HepG2 (cell line): ENCODE results near the gene MYOM1. TPM values are rescaled to one million over a fixed set of nuclear protein-coding genes. Genes with fewer than 3 reads are reported as not detected.

Experiments used
- ATRX ChIP-seq: sonication (generic); formaldehyde crosslinking; IDR thresholded peaks from 2 replicates; pipeline ENCODE4 v1.4.0; 2020; ENCODE audit warnings: missing genetic modification reagents, borderline replicate concordance
- FOXK1 ChIP-seq: sonication (generic); formaldehyde crosslinking; IDR thresholded peaks from 2 replicates; pipeline ENCODE4 v1.4.0; 2020; ENCODE audit warnings: low read depth, missing genetic modification reagents, borderline replicate concordance
- HOXA9 ChIP-seq: sonication (generic); formaldehyde crosslinking; IDR thresholded peaks from 2 replicates; pipeline ENCODE4 v1.8.1; 2022; ENCODE audit warnings: missing genetic modification reagents, mild to moderate bottlenecking, moderate library complexity, borderline replicate concordance
- MED13 ChIP-seq: sonication (generic); formaldehyde crosslinking; IDR thresholded peaks from 2 replicates; pipeline ENCODE4 v1.5.0; 2020; ENCODE audit warnings: missing genetic modification reagents
- MEIS1 ChIP-seq: sonication (generic); formaldehyde crosslinking; IDR thresholded peaks from 2 replicates; pipeline ENCODE4 v1.9.0; 2021; ENCODE audit warnings: mild to moderate bottlenecking, missing genetic modification reagents, moderate library complexity, borderline replicate concordance
- RAD21 ChIP-seq: fragments of 450-650 bp; formaldehyde crosslinking; IDR thresholded peaks from 2 replicates; pipeline ENCODE4 v1.5.0; 2020; ENCODE audit warnings: mild to moderate bottlenecking
- ZFP37 ChIP-seq: sonication (generic); formaldehyde crosslinking; IDR thresholded peaks from 2 replicates; pipeline ENCODE4 v1.4.0; 2020; ENCODE audit warnings: missing genetic modification reagents, borderline replicate concordance
- ZNF256 ChIP-seq: sonication (generic); formaldehyde crosslinking; conservative IDR thresholded peaks from 2 replicates; pipeline ENCODE4 v1.4.0; 2020; ENCODE audit warnings: missing genetic modification reagents
- ZNF83 ChIP-seq: sonication (generic); formaldehyde crosslinking; IDR thresholded peaks from 2 replicates; pipeline ENCODE4 v1.4.0; 2020; ENCODE audit warnings: missing genetic modification reagents, mild to moderate bottlenecking, borderline replicate concordance
- ZNF850 ChIP-seq: sonication (generic); formaldehyde crosslinking; conservative IDR thresholded peaks from 2 replicates; pipeline ENCODE4 v1.9.0; 2021; ENCODE audit warnings: mild to moderate bottlenecking, missing genetic modification reagents
- ZNF891 ChIP-seq: sonication (generic); formaldehyde crosslinking; IDR thresholded peaks from 2 replicates; pipeline ENCODE4 v1.5.0; 2020; ENCODE audit warnings: mild to moderate bottlenecking, missing genetic modification reagents
- polyA plus RNA-seq, 8 experiments: library from polyadenylated mRNA; depleted of rRNA in 3 of 8; stranded (reverse) in 7 of 8; unstranded in 1 of 8; fragments of >200 nt; fragmentation: Illumina TruSeq in 4 of 8; extraction: Trizol in 4 of 8; gene quantifications; 2 replicates each; pipeline versions ENCODE4 v1.2.1 to v1.2.3, GENCODE V29; 2011 to 2016; ENCODE audit warnings: low read depth in 4 of 8, missing spikeins in 1 of 8, mixed read lengths in 1 of 8; ENCODE audit not compliant: insufficient read depth in 1 of 8
- total RNA-seq, 5 experiments: library from RNA; depleted of rRNA; stranded (reverse); fragments of >200 nt; fragmentation: Illumina TruSeq; extraction: Trizol; gene quantifications; 2 replicates each; pipeline ENCODE4 v1.2.3, GENCODE V29; 2016; ENCODE audit warnings: low read depth in 1 of 5
- TF ChIP-seq, protein P1 (sequence below): IDR thresholded peaks from 2 replicates; pipeline ENCODE4 v1.6.1; 2016; ENCODE audit warnings: missing genetic modification reagents, missing compliant biosample characterization
- TF ChIP-seq, protein P2 (sequence below): IDR thresholded peaks from 2 replicates; pipeline ENCODE4 v1.6.1; 2012; ENCODE audit warnings: inconsistent platforms
- TF ChIP-seq, protein P3 (sequence below): sonication (generic); formaldehyde crosslinking; IDR thresholded peaks from 2 replicates; pipeline ENCODE4 v1.9.0; 2022; ENCODE audit warnings: missing genetic modification reagents, mild to moderate bottlenecking, borderline replicate concordance
- TF ChIP-seq, protein P4 (sequence below): IDR thresholded peaks from 2 replicates; pipeline ENCODE4 v1.6.1; 2012; ENCODE audit warnings: low read length, improper control_type of control experiment
- TF ChIP-seq, protein P5 (sequence below): sonication (generic); formaldehyde crosslinking; IDR thresholded peaks from 2 replicates; pipeline ENCODE4 v1.4.0; 2020; ENCODE audit warnings: mild to moderate bottlenecking, missing genetic modification reagents

The MYOM1 gene
- total and polyA plus RNA-seq, 2 of the 13 experiments (the other 11 are each of a cell fraction or from before 2014, with no cell fraction given), result 0.46 to 0.98 TPM

DNA sequence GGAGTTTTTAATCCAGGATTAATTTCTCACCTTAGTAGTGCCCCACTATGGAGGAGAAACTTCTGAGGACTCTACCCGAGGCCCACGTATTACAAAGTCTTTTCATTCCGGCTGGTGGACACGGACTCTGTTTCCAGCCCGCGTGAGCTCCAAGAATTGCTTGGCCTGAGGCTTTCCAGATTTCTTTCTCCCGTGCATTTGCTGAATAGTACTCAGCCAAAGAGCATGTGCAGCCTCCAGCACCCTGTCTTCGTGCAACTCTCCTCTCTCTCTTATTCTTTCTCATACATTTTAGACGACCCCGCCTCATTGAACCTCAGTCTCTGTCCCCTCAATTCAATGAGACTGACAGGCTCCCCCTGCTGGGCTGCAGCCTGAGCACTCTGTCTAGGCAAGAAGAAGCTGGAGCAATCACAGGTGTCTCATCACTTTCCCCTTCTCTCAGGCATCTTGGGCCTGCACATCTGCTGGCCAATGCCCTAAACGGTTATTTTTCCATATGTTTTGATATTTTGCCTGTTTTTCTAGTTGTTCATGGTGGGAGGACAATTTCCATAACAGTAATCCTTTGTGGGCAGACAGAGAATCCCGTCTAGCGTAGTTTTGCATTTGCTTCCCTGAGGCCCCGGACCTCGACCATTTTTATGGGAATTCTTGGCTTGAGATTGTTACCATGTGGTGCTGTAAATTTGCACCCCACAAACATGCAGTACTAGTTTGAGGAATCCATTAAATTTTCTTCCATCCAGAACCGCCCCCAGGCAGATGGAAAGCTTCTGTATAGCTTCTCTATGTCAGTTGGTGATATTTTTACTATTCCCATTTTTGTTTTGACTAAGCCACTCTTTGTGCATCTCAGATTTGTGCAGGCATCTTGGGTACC is 156.7 kb downstream of the MYOM1 start (continued):
- 0 out of 2 replicates have a peak, but pooled peaks have one; percentile 49 for TF ChIP-seq MED13
- peak; percentile 59; the same call in 1 of the 2 replicates for TF ChIP-seq ZNF256 (CRISPR knock-in tag)
- TF ChIP-seq, protein P1, sequence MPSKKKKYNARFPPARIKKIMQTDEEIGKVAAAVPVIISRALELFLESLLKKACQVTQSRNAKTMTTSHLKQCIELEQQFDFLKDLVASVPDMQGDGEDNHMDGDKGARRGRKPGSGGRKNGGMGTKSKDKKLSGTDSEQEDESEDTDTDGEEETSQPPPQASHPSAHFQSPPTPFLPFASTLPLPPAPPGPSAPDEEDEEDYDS (CRISPR knock-in tag), result peak; percentile 34; the same call in 1 of the 2 replicates
- TF ChIP-seq FOXK1 (CRISPR knock-in tag), result no peak
- peak; percentile 64; the same call in 1 of the 2 replicates for TF ChIP-seq ZFP37 (CRISPR knock-in tag)
- TF ChIP-seq, protein P2, sequence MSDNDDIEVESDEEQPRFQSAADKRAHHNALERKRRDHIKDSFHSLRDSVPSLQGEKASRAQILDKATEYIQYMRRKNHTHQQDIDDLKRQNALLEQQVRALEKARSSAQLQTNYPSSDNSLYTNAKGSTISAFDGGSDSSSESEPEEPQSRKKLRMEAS, result peak; percentile 50; the same call in 1 of the 2 replicates
- TF ChIP-seq, protein P3, sequence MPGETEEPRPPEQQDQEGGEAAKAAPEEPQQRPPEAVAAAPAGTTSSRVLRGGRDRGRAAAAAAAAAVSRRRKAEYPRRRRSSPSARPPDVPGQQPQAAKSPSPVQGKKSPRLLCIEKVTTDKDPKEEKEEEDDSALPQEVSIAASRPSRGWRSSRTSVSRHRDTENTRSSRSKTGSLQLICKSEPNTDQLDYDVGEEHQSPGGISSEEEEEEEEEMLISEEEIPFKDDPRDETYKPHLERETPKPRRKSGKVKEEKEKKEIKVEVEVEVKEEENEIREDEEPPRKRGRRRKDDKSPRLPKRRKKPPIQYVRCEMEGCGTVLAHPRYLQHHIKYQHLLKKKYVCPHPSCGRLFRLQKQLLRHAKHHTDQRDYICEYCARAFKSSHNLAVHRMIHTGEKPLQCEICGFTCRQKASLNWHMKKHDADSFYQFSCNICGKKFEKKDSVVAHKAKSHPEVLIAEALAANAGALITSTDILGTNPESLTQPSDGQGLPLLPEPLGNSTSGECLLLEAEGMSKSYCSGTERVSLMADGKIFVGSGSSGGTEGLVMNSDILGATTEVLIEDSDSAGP (CRISPR knock-in tag), result no peak
- TF ChIP-seq HOXA9 (CRISPR knock-in tag), result no peak
- TF ChIP-seq, protein P4, sequence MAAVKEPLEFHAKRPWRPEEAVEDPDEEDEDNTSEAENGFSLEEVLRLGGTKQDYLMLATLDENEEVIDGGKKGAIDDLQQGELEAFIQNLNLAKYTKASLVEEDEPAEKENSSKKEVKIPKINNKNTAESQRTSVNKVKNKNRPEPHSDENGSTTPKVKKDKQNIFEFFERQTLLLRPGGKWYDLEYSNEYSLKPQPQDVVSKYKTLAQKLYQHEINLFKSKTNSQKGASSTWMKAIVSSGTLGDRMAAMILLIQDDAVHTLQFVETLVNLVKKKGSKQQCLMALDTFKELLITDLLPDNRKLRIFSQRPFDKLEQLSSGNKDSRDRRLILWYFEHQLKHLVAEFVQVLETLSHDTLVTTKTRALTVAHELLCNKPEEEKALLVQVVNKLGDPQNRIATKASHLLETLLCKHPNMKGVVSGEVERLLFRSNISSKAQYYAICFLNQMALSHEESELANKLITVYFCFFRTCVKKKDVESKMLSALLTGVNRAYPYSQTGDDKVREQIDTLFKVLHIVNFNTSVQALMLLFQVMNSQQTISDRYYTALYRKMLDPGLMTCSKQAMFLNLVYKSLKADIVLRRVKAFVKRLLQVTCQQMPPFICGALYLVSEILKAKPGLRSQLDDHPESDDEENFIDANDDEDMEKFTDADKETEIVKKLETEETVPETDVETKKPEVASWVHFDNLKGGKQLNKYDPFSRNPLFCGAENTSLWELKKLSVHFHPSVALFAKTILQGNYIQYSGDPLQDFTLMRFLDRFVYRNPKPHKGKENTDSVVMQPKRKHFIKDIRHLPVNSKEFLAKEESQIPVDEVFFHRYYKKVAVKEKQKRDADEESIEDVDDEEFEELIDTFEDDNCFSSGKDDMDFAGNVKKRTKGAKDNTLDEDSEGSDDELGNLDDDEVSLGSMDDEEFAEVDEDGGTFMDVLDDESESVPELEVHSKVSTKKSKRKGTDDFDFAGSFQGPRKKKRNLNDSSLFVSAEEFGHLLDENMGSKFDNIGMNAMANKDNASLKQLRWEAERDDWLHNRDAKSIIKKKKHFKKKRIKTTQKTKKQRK, result no peak
- TF ChIP-seq ZNF850, result no peak
- TF ChIP-seq, protein P5, sequence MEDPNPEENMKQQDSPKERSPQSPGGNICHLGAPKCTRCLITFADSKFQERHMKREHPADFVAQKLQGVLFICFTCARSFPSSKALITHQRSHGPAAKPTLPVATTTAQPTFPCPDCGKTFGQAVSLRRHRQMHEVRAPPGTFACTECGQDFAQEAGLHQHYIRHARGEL (CRISPR knock-in tag), result no peak
- TF ChIP-seq ZNF891, result no peak
- TF ChIP-seq RAD21 (CRISPR knock-in tag), result peak; percentile 80
- TF ChIP-seq ATRX (CRISPR knock-in tag), result no peak
- TF ChIP-seq MEIS1, result no peak
- TF ChIP-seq ZNF83 (CRISPR knock-in tag), result no peak
- TF ChIP-seq, all 625 proteins: peak for 131
